Colonic mucosa (tissue), 4 donors: ENCODE data around the gene SINHCAF. TPM values are rescaled to one million over a fixed set of nuclear protein-coding genes. Genes with fewer than 3 reads are reported as not detected.
A peak's percentile ranks its signal among the peaks of the same experiment; 100 is the strongest.
"Not testable (repeated sequence)": the region's sequence is repeated elsewhere in the genome, so short reads cannot be mapped to it uniquely, and the experiment has no call there.

ENCODE experiments used
- DNase-seq: peaks from one replicate; pipeline ENCODE4 v3.0.0-alpha.2; 2020
- H3K27ac ChIP-seq: fragments of 200-600 bp; one replicate; pipeline ENCODE4 v1.8.0; 2021
- H3K27me3 ChIP-seq: fragments of 200-600 bp; one replicate; pipeline ENCODE4 v1.8.0; 2021
- H3K36me3 ChIP-seq: fragments of 200-600 bp; one replicate; pipeline ENCODE4 v1.8.0; 2021
- H3K4me1 ChIP-seq: fragments of 200-600 bp; one replicate; pipeline ENCODE4 v1.8.0; 2021; ENCODE audit warnings: mild to moderate bottlenecking
- H3K4me3 ChIP-seq: fragments of 200-600 bp; one replicate; pipeline ENCODE4 v1.8.0; 2021
- H3K9ac ChIP-seq, 2 donors: one replicate each; pipeline ENCODE4 v1.7.0; 2013; ENCODE audit warnings: control low read depth in 2 of 2, low read depth in 2 of 2, low read length in 2 of 2
- H3K9me3 ChIP-seq: fragments of 200-600 bp; one replicate; pipeline ENCODE4 v1.8.0; 2021
- CTCF ChIP-seq: fragments of 200-600 bp; IDR thresholded peaks from one replicate; pipeline ENCODE4 v1.8.0; 2022; ENCODE audit warnings: antibody characterized with exemption, mild to moderate bottlenecking
- intact Hi-C: fragments of 100-400 bp; cut with DNase I; formaldehyde crosslinking; loops from one replicate; pipeline ENCODE4 v1.14.1; 2022
- total RNA-seq, 2 donors: library from RNA; stranded (reverse); fragmentation: NEBNext Ultra II Directional in 1 of 2; extraction: Animal tissue kit (Norgen Biotek cat#: 25700) in 1 of 2; gene quantifications; one replicate each; pipeline ENCODE4 v1.2.1, GENCODE V29; 2021
- donor health status: healthy.
- donor health status: DM: no; HTN: no; CAD: no.
- donor health status: DM: no; HTN: no; CAD: no.

SINHCAF gene
- total RNA-seq, result 100 to 1,000 TPM in 1 of 2 donors, 10 to 100 TPM in 1; 58.9 to 107 TPM

GRCh38 chr12:31325877-31326631, at the start of gene SINHCAF:
Gene SINHCAF, minus strand, starts transcription at chr12:31326150. Its CDS starts 27,946 bp downstream, at chr12:31298204.
- Histone ChIP-seq H3K27ac (peak within 1 kb of the TSS; percentile 93), H3K4me1 (no peaks in the 10 kb centered on the region), H3K9me3 (no peaks in the 10 kb centered on the region), H3K36me3 (no peaks in the 10 kb centered on the region), H3K4me3 (peak within 1 kb of the TSS; percentile 80), H3K27me3 (no peaks in the 10 kb centered on the region), H3K9ac (peak within 1 kb of the TSS; percentile 81 to 94)
- peak; percentile 100 for DNase-seq
- TF ChIP-seq CTCF, result no peak
- intact Hi-C loops, result no loop called here

- H3K9me3 ChIP-seq, H3K27ac ChIP-seq, intact Hi-C loops, H3K36me3 ChIP-seq, H3K4me1 ChIP-seq, H3K9ac ChIP-seq, H3K27me3 ChIP-seq, DNase-seq, H3K4me3 ChIP-seq: not testable (repeated sequence)
These were observed 49.5 kb upstream of the SINHCAF start for GRCh38 chr12:31375422-31375821.

- Histone ChIP-seq H3K4me1 (no peaks in the 10 kb centered on the region), H3K36me3 (no peaks in the 10 kb centered on the region), H3K27ac (peak overlapping the region; percentile 81), H3K9me3 (no peaks in the 10 kb centered on the region), H3K27me3 (no peaks in the 10 kb centered on the region), H3K4me3 (no peak overlapping the region), H3K9ac (peak overlapping the region in 1 of 2 donors; percentile 87)
- TF ChIP-seq CTCF, result no peak
- intact Hi-C loops, result no loop called here
- DNase-seq, result peak; percentile 69
These were observed 45.3 kb upstream of the SINHCAF start for GRCh38 chr12:31371256-31371620.

GRCh38 chr12:31370531-31371255, 44.7 kb upstream of the SINHCAF start:
- Histone ChIP-seq H3K4me3 (no peak overlapping the region), H3K9ac (peak overlapping the region; percentile 33 to 87), H3K4me1 (no peaks in the 10 kb centered on the region), H3K27me3 (no peaks in the 10 kb centered on the region), H3K36me3 (no peaks in the 10 kb centered on the region), H3K27ac (peak overlapping the region; percentile 81), H3K9me3 (no peaks in the 10 kb centered on the region)
- TF ChIP-seq CTCF, result no peak
- intact Hi-C loops, result no loop called here
- DNase-seq, result peak; percentile 82

GRCh38 chr12:31369712-31370521, 44.0 kb upstream of the SINHCAF start:
- H3K27ac ChIP-seq, result peak overlapping the region; percentile 81

More at GRCh38 chr12:31369712-31370521, 44.0 kb upstream of the SINHCAF start:
- H3K9ac ChIP-seq, result peak overlapping the region; percentile 33 to 87
- no peak for TF ChIP-seq CTCF
- intact Hi-C loops, result no loop called here
- no peaks in the 10 kb centered on the region for H3K36me3 ChIP-seq
- no peaks in the 10 kb centered on the region for H3K27me3 ChIP-seq
- H3K9me3 ChIP-seq, result no peaks in the 10 kb centered on the region
- DNase-seq, result peak; percentile 68
- no peak overlapping the region for H3K4me3 ChIP-seq
- no peaks in the 10 kb centered on the region for H3K4me1 ChIP-seq
